ENCODE data around the gene ARSK.

GRCh38 chr5:95518417-95518816, 36.5 kb upstream of the ARSK start:
- TF ChIP-seq, protein P1, sequence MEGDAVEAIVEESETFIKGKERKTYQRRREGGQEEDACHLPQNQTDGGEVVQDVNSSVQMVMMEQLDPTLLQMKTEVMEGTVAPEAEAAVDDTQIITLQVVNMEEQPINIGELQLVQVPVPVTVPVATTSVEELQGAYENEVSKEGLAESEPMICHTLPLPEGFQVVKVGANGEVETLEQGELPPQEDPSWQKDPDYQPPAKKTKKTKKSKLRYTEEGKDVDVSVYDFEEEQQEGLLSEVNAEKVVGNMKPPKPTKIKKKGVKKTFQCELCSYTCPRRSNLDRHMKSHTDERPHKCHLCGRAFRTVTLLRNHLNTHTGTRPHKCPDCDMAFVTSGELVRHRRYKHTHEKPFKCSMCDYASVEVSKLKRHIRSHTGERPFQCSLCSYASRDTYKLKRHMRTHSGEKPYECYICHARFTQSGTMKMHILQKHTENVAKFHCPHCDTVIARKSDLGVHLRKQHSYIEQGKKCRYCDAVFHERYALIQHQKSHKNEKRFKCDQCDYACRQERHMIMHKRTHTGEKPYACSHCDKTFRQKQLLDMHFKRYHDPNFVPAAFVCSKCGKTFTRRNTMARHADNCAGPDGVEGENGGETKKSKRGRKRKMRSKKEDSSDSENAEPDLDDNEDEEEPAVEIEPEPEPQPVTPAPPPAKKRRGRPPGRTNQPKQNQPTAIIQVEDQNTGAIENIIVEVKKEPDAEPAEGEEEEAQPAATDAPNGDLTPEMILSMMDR (IDR thresholded peaks at IDR 0.05), result no peak
- TF ChIP-seq POLR2A (IDR thresholded peaks at IDR 0.05) (no peak), EP300 (IDR thresholded peaks at IDR 0.05) (no peak)

All from tibial nerve (tissue), 4 donors.